Muscle of back (tissue), 11 donors: Measurements from ENCODE around the gene MAP2K5. TPM values are rescaled to one million over a fixed set of nuclear protein-coding genes. Genes with fewer than 3 reads are reported as not detected.
A peak's percentile ranks its signal among the peaks of the same experiment; 100 is the strongest.

Source experiments
- DNase-seq, 3 donors: peaks; one replicate each; pipeline versions ENCODE4 v3.0.0 to v3.0.0-alpha.2; 2013
- polyA plus RNA-seq, 10 donors: library from polyadenylated mRNA; unstranded; fragments of 120-200 nt; gene quantifications; one replicate each; pipeline ENCODE4 v1.2.1, GENCODE V29; 2013; ENCODE audit not compliant: insufficient read length in 10 of 10

Gene MAP2K5
- polyA plus RNA-seq, 10 donors: 14.6 to 22.9 (median 19.6) TPM

DNA sequence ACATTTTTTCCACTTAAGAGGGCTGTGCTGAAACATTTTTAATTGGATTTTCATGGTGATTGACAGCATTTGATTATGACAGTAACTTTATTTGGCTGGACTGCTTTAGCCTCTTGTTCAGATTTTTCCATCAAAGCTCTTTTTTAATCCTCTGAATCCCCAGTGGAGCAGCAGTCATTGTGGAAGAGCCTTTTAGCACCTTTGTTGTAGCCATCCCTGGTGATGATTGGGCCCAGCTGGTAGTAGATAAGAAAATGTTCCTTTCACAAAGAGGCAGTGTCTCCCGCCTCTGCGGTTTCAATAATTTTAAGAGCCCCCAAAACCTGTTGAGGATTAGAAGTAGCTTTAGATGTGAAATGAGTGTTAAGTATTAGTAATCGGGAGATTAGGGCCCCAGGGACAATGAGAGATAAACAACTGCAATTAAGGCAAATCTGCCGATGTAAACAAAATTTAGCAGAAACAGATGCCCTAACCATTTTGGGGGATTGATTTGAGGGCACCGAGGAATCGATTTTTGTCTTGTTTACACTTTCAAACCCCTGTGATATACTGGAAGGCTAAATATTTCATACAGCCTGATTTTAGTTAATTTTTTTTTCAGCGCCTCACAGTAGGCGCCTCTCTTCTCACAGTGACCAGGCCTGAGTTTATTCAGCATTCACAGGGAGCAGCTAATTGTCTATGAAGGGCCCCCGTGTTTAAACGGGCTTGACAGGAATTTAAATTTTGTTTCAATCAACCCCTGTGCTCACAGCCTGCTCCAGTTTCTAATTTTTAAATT, 239.6 kb downstream of the MAP2K5 start:
- DNase-seq: no peak

GRCh38 chr15:67782691-67782991, 240.1 kb downstream of the MAP2K5 start:
- no peak for DNase-seq

DNA sequence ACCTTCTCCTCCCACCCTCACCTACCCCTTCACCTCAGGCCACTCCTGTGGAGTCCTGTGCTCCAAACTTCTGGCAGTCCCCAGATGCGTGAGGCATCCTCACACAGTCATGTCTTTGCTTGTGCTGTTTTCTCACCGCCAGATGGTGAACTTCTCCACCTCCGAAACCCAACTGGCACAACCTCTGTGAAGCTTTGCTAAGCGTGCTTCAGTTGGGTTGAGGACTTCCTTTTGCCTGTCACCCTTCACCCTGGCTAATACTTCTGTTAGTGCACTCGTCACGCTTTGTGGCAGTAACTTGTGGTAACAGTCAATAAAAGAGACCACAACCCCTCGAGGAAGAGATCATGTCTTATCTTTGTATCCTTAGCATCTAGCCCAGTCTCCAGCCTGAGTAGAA, 240.8 kb downstream of the MAP2K5 start:
- DNase-seq: no peak

DNA sequence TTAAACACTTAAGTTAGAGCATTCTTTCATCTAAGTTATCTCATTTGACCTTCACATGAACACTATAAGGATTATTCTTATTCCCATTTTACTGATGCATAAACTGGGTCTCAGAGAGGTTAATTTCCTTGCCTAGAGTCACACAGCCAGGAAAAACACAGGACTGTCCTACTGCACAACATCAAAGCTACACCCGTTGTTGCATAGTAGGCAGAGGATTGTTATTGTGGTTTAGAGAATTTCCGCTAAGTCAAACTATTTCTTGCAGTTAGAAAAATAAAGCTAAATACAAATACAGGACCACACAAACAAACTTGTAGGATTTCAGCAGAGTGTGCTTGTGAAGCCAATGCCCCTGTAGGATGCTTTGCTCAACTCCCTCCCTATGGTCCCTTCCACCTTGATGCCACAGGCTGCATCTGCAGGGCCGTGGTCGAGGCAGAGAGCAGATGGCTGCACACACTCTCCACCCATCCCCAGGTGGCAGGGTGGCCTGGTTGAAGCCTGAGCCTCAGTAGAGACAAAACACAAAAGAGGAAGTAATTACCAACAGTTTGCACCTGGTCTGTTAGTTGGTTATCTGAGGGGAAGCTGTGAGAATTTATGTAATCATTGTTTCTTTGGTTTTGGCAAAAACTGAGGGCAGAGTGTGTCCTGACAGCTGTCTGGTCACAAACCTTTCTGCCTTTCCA, 241.7 kb downstream of the MAP2K5 start:
- DNase-seq: no peak

DNA sequence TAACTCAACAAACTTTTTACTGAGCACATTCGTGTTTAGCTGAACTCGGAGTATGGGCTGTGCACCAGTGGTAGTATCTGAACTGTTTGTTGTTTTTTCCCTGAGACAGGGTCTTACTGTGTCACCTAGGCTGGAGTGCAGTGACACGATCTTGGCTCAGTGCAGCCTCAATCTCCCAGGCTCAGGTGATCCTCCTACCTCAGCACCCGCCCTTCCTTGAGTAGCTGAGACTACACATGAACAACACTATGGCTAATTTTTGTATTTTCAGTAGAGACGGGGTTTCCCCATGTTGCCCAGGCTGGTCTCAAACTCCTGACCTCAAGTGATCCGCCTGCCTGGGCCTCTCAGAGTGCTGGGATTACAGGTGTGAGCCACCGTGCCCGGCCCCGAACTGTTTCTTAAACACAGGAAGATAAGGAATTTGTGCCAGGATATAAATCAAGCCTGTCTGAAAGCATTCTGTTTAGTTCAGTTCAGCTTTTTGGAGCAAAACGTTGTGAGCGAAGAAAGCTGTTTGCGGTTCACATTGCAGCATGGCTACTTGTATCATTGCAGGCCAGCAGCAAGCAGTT, 242.4 kb downstream of the MAP2K5 start:
- no peak for DNase-seq

GRCh38 chr15:67785431-67785830, 242.9 kb downstream of the MAP2K5 start:
- no peak for DNase-seq

DNA sequence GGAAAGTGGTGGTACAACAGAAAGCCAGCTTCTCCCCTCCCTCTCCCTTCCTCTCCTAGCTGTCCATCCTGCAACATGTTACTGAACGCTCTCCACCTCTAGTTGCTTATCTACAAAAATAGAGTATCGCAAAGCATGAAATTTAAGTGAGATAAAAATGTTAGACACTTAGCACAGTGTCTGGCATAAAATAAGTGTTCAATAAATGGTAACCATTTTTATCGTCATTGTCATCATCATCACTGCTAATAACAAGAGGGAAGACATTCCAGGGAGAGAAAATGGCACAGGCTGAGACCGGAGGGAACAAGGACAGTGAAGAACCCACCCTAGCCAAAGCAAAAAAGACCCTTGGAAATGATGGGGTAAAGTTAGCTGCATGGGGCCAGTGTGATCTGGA, 244.1 kb downstream of the MAP2K5 start:
- no peak for DNase-seq

GRCh38 chr15:67788986-67789385, 246.5 kb downstream of the MAP2K5 start:
- DNase-seq: no peak

- DNase-seq: no peak
Measured at GRCh38 chr15:67790610-67791319, 248.3 kb downstream of the MAP2K5 start.

DNA sequence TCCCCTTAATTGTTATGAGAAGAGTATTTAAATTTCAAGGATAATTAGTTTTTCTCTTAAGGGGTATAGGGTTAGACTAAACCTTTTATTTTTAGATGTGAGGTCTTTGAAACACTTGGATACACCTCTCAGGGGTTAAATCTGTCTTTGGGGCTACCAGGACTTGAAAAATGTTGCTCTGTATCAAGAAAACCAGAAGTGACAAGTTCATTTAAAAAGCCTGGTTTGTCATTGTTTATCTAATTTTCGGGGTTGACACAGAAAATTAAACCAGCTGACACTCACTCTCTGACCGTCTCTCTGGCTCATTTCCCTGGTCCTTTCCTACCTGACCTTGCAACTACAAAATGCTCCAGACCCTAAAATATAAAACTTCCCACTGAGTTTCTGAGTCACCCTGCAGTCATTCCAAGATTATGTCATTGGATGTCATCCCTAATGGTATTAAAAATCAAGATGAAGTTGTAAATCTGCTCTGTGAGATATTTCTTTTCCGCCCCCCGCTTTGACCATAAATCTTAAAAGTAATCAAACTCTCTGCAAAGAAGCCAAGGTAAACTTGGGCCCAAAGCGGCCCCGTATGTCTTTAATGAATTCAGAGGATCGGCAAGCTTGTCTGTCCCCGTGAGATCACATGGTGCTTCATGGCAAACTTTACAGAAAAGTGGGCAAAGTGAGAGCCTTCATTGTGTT, 249.9 kb downstream of the MAP2K5 start:
- DNase-seq: no peak

GRCh38 chr15:67794832-67795574, 252.5 kb downstream of the MAP2K5 start:
- DNase-seq: no peak

GRCh38 chr15:67796196-67797127, 254.0 kb downstream of the MAP2K5 start:
- peak in 2 of 3 donors; percentile 12 to 33 for DNase-seq

GRCh38 chr15:67799801-67800205, 257.3 kb downstream of the MAP2K5 start:
- no peak for DNase-seq

- no peak for DNase-seq
Measured at GRCh38 chr15:67801142-67801541, 258.6 kb downstream of the MAP2K5 start.

DNA sequence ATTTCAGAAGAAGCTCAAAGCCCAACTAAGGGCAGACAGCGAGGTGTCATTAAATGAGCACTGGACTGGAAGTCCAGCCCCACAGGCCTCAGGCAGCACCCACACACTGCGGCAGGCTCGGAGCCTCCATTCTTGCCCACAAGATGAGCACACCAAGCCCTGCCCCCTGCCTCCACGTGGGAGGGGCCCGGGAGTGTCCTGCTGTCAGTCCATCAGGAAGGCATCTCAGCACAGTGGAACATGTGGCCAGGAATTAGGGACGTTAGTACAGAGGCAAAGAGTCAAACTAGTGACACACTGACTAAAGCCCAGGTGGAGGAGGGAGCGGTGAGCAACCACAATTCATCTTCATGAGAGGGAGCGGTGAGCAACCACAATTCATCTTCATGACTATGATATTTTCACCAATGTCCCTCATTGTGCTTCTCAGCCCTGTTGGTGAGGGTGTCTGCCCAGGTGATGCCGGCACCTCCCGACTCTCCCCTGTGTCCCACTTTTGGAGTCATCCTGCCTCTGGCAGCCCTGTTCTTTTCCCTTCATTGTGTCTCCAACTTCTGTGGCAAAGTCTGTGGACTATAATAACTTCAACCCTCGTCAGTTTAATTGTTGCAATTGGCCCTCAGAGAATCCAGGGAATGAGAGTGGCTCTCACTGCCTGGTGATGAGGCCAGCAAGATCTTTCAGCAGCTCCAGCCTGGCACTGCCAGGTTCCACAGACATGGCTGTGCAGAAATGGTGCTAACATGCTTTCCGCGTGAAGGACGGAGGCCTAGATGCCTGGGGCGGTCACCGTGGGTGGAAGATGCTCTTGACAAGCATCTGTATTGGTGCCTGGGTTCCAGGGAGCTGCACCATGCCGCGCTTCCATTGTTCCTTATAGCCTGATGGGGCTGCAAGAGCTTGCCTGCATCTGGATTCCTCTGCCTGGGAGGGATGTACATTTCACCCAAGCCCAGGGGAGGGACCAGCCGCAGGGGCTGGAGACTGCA, 259.7 kb downstream of the MAP2K5 start:
- no peak for DNase-seq

DNA sequence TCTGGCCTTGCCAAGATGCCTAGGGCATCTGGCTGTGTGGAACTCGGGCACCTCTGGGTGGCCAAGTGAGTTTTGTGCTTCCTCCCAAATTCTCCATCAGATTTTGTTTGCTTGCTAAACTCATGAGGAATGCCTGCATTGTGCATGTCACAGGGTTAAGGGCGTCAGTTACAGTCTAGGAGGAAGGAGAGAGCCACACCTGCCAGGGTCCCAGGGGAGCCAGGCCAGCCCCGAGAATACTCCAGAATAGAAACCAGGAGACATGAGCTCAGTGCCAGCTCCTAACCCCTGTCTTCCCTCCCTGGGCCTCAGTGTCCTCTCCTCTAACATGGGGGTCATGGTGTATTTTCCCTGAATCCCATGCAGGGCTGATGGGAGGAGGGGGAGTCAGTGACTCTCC, 260.8 kb downstream of the MAP2K5 start:
- DNase-seq: no peak

- no peak for DNase-seq
Measured at GRCh38 chr15:67803996-67804843, 261.7 kb downstream of the MAP2K5 start.
